Smooth muscle cell (in vitro differentiated cells): ENCODE data around the gene CDC14A. TPM values are rescaled to one million over a fixed set of nuclear protein-coding genes. Genes with fewer than 3 reads are reported as not detected.

ENCODE experiments used
- DNase-seq: peaks from one replicate; lab custom pipeline; 2025; ENCODE audit not compliant: unreplicated experiment; lab: John Stamatoyannopoulos, UW
- H2AFZ ChIP-seq: fragments of 200-600 bp; sonication (generic); 2 replicates; pipeline ENCODE4 v1.6.0; 2016; ENCODE audit warnings: antibody characterized with exemption, low read depth, mild to moderate bottlenecking
- H3F3A ChIP-seq: fragments of 200-600 bp; sonication (generic); 2 replicates; pipeline ENCODE4 v1.6.0; 2017; ENCODE audit warnings: antibody characterized with exemption, low read depth
- H3K27ac ChIP-seq: fragments of 200-600 bp; sonication (generic); 2 replicates; pipeline ENCODE4 v1.5.1; 2016; ENCODE audit warnings: low read depth, mild to moderate bottlenecking
- H3K27me3 ChIP-seq: fragments of 200-600 bp; sonication (generic); 2 replicates; pipeline ENCODE4 v1.6.1; 2016; ENCODE audit warnings: low read depth, mild to moderate bottlenecking
- H3K36me3 ChIP-seq: fragments of 200-600 bp; sonication (generic); 2 replicates; pipeline ENCODE4 v1.5.1; 2016; ENCODE audit warnings: low read depth
- H3K4me1 ChIP-seq: fragments of 200-600 bp; sonication (generic); 2 replicates; pipeline ENCODE4 v1.5.1; 2016; ENCODE audit warnings: low read depth
- H3K4me2 ChIP-seq: fragments of 200-600 bp; sonication (generic); 2 replicates; pipeline ENCODE4 v1.6.0; 2016; ENCODE audit warnings: mild to moderate bottlenecking
- H3K4me3 ChIP-seq: fragments of 200-600 bp; sonication (generic); 2 replicates; pipeline ENCODE4 v1.5.1; 2016; ENCODE audit warnings: mild to moderate bottlenecking
- H3K79me2 ChIP-seq: fragments of 200-600 bp; sonication (generic); 2 replicates; pipeline ENCODE4 v1.6.0; 2016; ENCODE audit warnings: low read depth, mild to moderate bottlenecking
- H3K9ac ChIP-seq: fragments of 200-600 bp; sonication (generic); 2 replicates; pipeline ENCODE4 v1.6.0; 2016; ENCODE audit warnings: low read depth
- H3K9me3 ChIP-seq: fragments of 200-600 bp; sonication (generic); replicated peaks from 2 replicates; pipeline ENCODE4 v1.5.1; 2016; ENCODE audit warnings: low read depth
- H4K20me1 ChIP-seq: fragments of 200-600 bp; sonication (generic); 2 replicates; pipeline ENCODE4 v1.6.0; 2016; ENCODE audit warnings: low read depth
- WGBS: methylation state at CpG from one replicate; pipeline ENCODE4 v1.1.7; 2016; ENCODE audit warnings: low lambda C conversion rate; 5-methylcytosine and 5-hydroxymethylcytosine counted together
- polyA plus RNA-seq: library from polyadenylated mRNA; unstranded; fragments of >200 nt; fragmentation: Nextera tagmentation; extraction: Ambion mirVana; gene quantifications from 2 replicates; pipeline ENCODE4 v1.2.1, GENCODE V29; 2016
- total RNA-seq: library from RNA; depleted of rRNA; stranded (reverse); fragments of >200 nt; gene quantifications from 2 replicates; pipeline ENCODE4 v1.2.3, GENCODE V29; 2014
- TF ChIP-seq, protein P1 (sequence below): fragments of 200-600 bp; sonication (generic); IDR thresholded peaks from 2 replicates; pipeline ENCODE4 v1.5.1; 2017; ENCODE audit warnings: borderline replicate concordance, mild to moderate bottlenecking, antibody characterized with exemption; ENCODE audit not compliant: insufficient read depth, poor library complexity, severe bottlenecking

CDC14A gene
- total and polyA plus RNA-seq, 2 experiments from 2014 or later = 2.8 to 15.9 TPM

DNA sequence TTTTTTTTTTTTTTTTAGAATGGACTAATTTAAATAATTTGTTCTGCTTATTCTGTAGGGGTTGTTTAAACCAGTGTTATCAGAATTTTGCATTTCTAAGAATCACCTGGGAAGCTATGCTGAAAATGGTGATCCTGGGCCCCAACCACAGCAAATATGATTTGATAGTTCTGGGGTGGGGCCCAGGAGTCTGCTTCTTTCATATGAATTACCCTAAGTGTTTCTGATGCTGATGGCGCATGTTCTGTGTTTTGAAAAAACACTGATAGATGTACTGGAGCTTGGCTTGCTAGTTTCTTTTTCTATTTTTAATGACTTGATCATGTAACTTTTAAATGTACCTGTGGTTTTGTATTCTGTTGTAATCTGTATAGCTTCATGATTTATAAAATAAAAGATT is 89.3 kb downstream of the CDC14A start:
- no peak overlapping the region for H3K27ac ChIP-seq
- no peak overlapping the region for H2AFZ ChIP-seq
- H3F3A ChIP-seq = peaks cover 4% of the 10 kb centered on the region
- WGBS = 97% methylated on average over 1 of the region's 1 CpG
- DNase-seq = no peak
- TF ChIP-seq, protein P1, sequence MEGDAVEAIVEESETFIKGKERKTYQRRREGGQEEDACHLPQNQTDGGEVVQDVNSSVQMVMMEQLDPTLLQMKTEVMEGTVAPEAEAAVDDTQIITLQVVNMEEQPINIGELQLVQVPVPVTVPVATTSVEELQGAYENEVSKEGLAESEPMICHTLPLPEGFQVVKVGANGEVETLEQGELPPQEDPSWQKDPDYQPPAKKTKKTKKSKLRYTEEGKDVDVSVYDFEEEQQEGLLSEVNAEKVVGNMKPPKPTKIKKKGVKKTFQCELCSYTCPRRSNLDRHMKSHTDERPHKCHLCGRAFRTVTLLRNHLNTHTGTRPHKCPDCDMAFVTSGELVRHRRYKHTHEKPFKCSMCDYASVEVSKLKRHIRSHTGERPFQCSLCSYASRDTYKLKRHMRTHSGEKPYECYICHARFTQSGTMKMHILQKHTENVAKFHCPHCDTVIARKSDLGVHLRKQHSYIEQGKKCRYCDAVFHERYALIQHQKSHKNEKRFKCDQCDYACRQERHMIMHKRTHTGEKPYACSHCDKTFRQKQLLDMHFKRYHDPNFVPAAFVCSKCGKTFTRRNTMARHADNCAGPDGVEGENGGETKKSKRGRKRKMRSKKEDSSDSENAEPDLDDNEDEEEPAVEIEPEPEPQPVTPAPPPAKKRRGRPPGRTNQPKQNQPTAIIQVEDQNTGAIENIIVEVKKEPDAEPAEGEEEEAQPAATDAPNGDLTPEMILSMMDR = no peak
- H3K4me3 ChIP-seq = no peak overlapping the region
- no peaks in the 10 kb centered on the region for H3K36me3 ChIP-seq
- H3K9me3 ChIP-seq = no peaks in the 10 kb centered on the region
- H4K20me1 ChIP-seq = no peaks in the 10 kb centered on the region
- no peaks in the 10 kb centered on the region for H3K27me3 ChIP-seq
- no peak overlapping the region for H3K4me2 ChIP-seq
- peaks cover 2% of the 10 kb centered on the region for H3K4me1 ChIP-seq
- H3K9ac ChIP-seq = no peak overlapping the region
- no peaks in the 10 kb centered on the region for H3K79me2 ChIP-seq

DNA sequence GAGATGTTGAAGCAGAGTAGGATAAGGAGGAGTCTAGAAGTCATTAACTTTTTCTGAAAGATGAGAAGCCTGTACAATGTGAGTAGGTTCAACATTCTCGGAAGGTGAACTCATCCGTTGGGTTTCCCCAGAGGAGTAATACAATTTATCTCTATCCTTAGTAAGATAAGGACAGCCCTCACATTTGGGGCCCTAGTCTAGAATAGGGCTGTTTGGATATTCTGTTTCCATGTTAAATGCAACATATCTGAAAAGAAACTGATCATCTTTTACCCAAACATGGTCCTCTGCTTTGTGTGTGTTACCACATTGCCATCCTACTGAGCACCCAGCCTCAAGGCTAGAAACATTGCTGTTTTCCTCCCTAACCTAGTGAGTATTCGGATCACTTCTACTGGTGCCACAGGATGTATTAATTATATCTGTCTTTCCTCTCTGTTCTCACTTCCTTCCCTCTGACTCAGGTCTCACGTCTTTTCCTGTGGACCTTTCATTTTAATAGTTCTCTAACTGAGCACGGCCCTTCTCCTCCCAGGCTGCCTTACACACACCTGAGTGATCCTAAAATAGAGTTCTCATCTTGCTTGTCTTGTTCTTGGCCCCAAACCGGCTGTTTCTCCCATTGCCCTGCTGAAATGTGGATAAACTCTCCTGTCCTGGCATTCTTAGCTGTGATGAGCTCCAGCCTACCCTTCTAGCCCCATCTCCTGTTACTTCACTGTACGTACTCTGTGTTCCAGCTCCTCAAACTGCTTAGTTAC is 91.7 kb downstream of the CDC14A start:
- peaks cover 4% of the 10 kb centered on the region for H3F3A ChIP-seq
- H3K4me1 ChIP-seq = peaks cover 2% of the 10 kb centered on the region
- no peaks in the 10 kb centered on the region for H4K20me1 ChIP-seq
- peak overlapping the region; percentile 47 for H3K4me2 ChIP-seq
- TF ChIP-seq, protein P1 = no peak
- no peaks in the 10 kb centered on the region for H3K27me3 ChIP-seq
- peak overlapping the region; percentile 33 for H3K9ac ChIP-seq
- H3K9me3 ChIP-seq = no peaks in the 10 kb centered on the region
- 41% methylated on average over 7 of the region's 7 CpGs for WGBS
- DNase-seq = no peak
- H3K79me2 ChIP-seq = no peaks in the 10 kb centered on the region
- no peaks in the 10 kb centered on the region for H3K36me3 ChIP-seq
- no peak overlapping the region for H3K4me3 ChIP-seq
- H2AFZ ChIP-seq = no peak overlapping the region
- peak overlapping the region; percentile 84 for H3K27ac ChIP-seq

DNA sequence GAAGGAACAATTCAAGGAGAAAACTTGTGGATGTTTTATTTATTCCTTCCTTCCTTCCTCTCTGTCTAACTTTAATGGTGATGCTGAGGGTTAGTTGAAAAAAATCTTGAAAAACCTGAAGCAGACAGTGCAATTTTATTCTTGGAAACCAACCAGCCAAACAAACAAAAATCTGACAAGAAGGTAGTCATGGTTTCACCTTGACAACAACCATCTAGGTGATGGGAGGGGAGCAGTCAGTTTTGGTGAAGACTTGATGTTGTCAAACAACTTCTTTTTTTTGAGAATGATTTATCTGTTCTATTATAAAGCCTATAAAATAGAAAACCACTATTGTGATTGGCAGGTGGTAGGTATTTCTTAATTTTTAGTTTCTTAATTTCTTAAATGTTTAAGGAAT is 93.3 kb downstream of the CDC14A start:
- H3K4me2 ChIP-seq = no peak overlapping the region
- TF ChIP-seq, protein P1 = no peak
- H3K27ac ChIP-seq = no peak overlapping the region

DNA sequence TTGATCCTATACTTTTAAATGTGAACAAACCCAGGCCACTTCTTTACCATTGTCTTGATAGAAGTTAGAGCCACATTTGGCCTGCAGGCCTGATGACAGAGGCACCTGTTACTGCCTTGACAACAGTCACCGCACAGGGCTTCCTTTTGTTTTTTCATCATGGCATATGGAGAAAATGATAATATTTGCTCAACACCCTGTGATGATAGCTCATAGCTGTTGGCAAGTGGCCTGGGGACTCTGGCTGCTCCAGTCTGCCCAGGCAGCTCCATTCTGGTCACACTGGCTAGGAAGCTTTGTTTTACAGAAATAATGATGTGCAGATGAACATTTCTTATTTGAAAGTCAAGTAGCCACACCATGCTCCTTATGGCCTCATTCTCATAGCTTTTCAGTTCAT is 96.1 kb downstream of the CDC14A start:
- no peak for DNase-seq
- TF ChIP-seq, protein P1 = no peak
- no peak overlapping the region for H3K9ac ChIP-seq
- H3F3A ChIP-seq = no peaks in the 10 kb centered on the region
- peaks cover 2% of the 10 kb centered on the region for H3K4me1 ChIP-seq
- 97% methylated on average over 1 of the region's 1 CpG for WGBS
- no peaks in the 10 kb centered on the region for H3K36me3 ChIP-seq
- no peak overlapping the region for H3K27ac ChIP-seq
- no peak overlapping the region for H2AFZ ChIP-seq
- H3K4me3 ChIP-seq = no peak overlapping the region
- no peaks in the 10 kb centered on the region for H3K79me2 ChIP-seq
- no peak overlapping the region for H3K4me2 ChIP-seq
- H3K9me3 ChIP-seq = no peaks in the 10 kb centered on the region
- H4K20me1 ChIP-seq = no peaks in the 10 kb centered on the region
- no peaks in the 10 kb centered on the region for H3K27me3 ChIP-seq

More for the DNA sequence above, 93.3 kb downstream of the CDC14A start:
- no peaks in the 10 kb centered on the region for H3K27me3 ChIP-seq
- no peaks in the 10 kb centered on the region for H4K20me1 ChIP-seq
- H3K79me2 ChIP-seq = no peaks in the 10 kb centered on the region
- DNase-seq = no peak
- no peak overlapping the region for H2AFZ ChIP-seq
- H3K9ac ChIP-seq = no peak overlapping the region
- H3K4me1 ChIP-seq = peaks cover 2% of the 10 kb centered on the region
- no peaks in the 10 kb centered on the region for H3K9me3 ChIP-seq
- H3K4me3 ChIP-seq = no peak overlapping the region
- H3F3A ChIP-seq = peaks cover 4% of the 10 kb centered on the region
- no peaks in the 10 kb centered on the region for H3K36me3 ChIP-seq
